Stomach (tissue), 9 donors: ENCODE measurements around the gene GPR87. TPM values are rescaled to one million over a fixed set of nuclear protein-coding genes. Genes with fewer than 3 reads are reported as not detected.

Source experiments
- DNase-seq, 2 donors: peaks; one replicate each; pipeline versions ENCODE4 v3.0.0 to v3.0.0-alpha.2; 2013 to 2019
- H3K27ac ChIP-seq, 5 donors: fragments of 200-600 bp in 4 of 5; sonication (generic) in 4 of 5; one replicate each; pipeline ENCODE4 v1.5.1; 2013 to 2019; ENCODE audit warnings: mild to moderate bottlenecking in 1 of 5, moderate library complexity in 1 of 5
- H3K27me3 ChIP-seq, 3 donors: fragments of 200-600 bp; sonication (generic); one replicate each; pipeline ENCODE4 v1.5.1; 2017 to 2019; ENCODE audit warnings: mixed run types in 1 of 3
- H3K36me3 ChIP-seq, 4 donors: fragments of 200-600 bp; sonication (generic); 1 replicate in 3 of 4; 2 replicates in 1 of 4; pipeline ENCODE4 v1.5.1; 2016 to 2019
- H3K4me1 ChIP-seq, 4 donors: fragments of 200-600 bp; sonication (generic); one replicate each; pipeline ENCODE4 v1.5.1; 2016 to 2019
- H3K4me3 ChIP-seq, 4 donors: fragments of 200-600 bp; sonication (generic) in 3 of 4; one replicate each; pipeline ENCODE4 v1.5.1; 2016 to 2019; ENCODE audit warnings: mild to moderate bottlenecking in 1 of 4
- H3K9me3 ChIP-seq, 4 donors: fragments of 200-600 bp; sonication (generic); one replicate each; pipeline ENCODE4 v1.5.1; 2016 to 2019
- CTCF ChIP-seq, 7 experiments: fragments of 450-650 bp in 4 of 7; fragments of 200-600 bp in 3 of 7; sonication (generic) in 3 of 7; IDR thresholded peaks; one replicate each; pipeline ENCODE4 v1.5.1; 2016 to 2019; ENCODE audit warnings: antibody characterized with exemption in 7 of 7, control low read depth in 2 of 7, mild to moderate bottlenecking in 1 of 7
- EP300 ChIP-seq: sonication (generic); formaldehyde crosslinking; IDR thresholded peaks from one replicate; pipeline ENCODE4 v1.6.1; 2017; ENCODE audit warnings: antibody characterized with exemption
- POLR2A ChIP-seq, 4 donors: fragments of 450-650 bp; IDR thresholded peaks; one replicate each; pipeline ENCODE4 v1.6.1; 2016; ENCODE audit warnings: antibody characterized with exemption in 4 of 4, control low read depth in 2 of 4, mild to moderate bottlenecking in 1 of 4, moderate library complexity in 1 of 4
- POLR2AphosphoS5 ChIP-seq, 3 donors: sonication (generic); formaldehyde crosslinking; IDR thresholded peaks; one replicate each; pipeline ENCODE4 v1.6.1; 2016; ENCODE audit warnings: antibody characterized with exemption in 3 of 3
- WGBS, 5 donors: extraction: QIAGEN DNeasy Blood & Tissue Kit in 3 of 5; methylation state at CpG; one replicate each; pipeline versions ENCODE4 v1.1.5 to v1.1.7; 2013 to 2018; 5-methylcytosine and 5-hydroxymethylcytosine counted together
- intact Hi-C: fragments of 100-400 bp; cut with DNase I; formaldehyde crosslinking; loops from one replicate; pipeline ENCODE4 v1.15.1; 2023; ENCODE audit warnings: low total_unique reads
- polyA plus RNA-seq, 3 donors: library from polyadenylated mRNA; stranded (reverse); fragments of 200-250 nt; gene quantifications; one replicate each; pipeline ENCODE4 v1.2.3, GENCODE V29; 2013
- total RNA-seq, 5 donors: library from RNA; depleted of rRNA; stranded (reverse); fragments of >200 nt; gene quantifications; one replicate each; pipeline versions ENCODE4 v1.1.0 to v1.2.3, GENCODE V29; 2014 to 2016
- donor health status: healthy with polysubstance abuse.
- donor health status: Bipolar disorder and iron deficiency.
- donor health status: healthy.

Gene GPR87
- total and polyA plus RNA-seq, 8 donors, result 0.37 to 32.3 TPM; not detected in 6

DNA sequence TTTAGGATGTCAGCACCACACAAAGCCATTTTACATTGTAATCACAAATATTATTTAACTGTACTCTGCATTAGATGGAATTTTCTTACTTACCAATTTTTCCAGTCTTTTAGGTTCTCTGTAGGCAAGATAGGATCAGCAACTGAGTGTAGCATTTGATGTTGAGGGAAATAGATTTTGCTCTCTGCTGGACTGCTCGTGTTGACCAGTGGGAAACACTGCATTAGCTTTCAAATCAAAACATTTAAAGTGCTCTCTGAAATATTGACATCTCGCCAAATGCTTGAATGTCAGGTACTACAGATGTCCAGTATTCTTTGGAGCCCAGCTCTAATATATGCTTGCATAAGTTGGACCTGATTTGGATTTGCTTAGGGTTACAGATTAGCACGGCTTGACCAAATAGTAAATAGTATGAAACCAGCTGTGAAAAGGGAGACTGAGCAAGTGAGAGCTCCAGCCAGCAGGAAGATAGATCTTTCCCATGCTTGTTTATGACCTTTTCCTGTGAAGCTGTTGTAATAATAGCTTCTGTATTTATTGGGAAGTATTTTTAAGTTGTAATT is 67.8 kb downstream of the GPR87 start:
- TF ChIP-seq POLR2AphosphoS5 (IDR thresholded peaks at IDR 0.05), result no peak
- TF ChIP-seq EP300, result no peak
- TF ChIP-seq CTCF (IDR thresholded peaks at IDR 0.05), result no peak
- TF ChIP-seq POLR2A (IDR thresholded peaks at IDR 0.05), result no peak
- Histone ChIP-seq H3K36me3 (no peaks in the 10 kb centered on the region), H3K27me3 (no peaks in the 10 kb centered on the region), H3K9me3 (peaks cover 0 to 3% (median 0%) of the 10 kb centered on the region in 4 donors), H3K4me3 (peak overlapping the region; percentile 7 to 31 (median 22)), H3K27ac (peak overlapping the region in 4 of 5 donors; percentile 38 to 86 (median 56)), H3K4me1 (peaks cover 0 to 47% (median 27%) of the 10 kb centered on the region in 4 donors)
- no peak for DNase-seq
- WGBS, 5 donors, result 12 to 35% (median 14%) methylated on average over 3 of the region's 3 CpGs
- intact Hi-C loops, result no loop called here

Other genes with a start within 250 kb of the GPR87 start
- gene MED12L, start 231.2 kb downstream of the GPR87 start, total RNA-seq, result 1 to 10 TPM in 2 of 5 donors, under 1 TPM in 2, not detected in 1; 0.14 to 2.9 (median 0.96) TPM
- under 1 TPM in 2 of 3 donors, not detected in 1; 0.06 to 0.10 TPM for gene MED12L, start 231.2 kb downstream of the GPR87 start, polyA plus RNA-seq
- gene GPR171, start 113.6 kb downstream of the GPR87 start, total RNA-seq, result 10 to 100 TPM in 3 of 5 donors, under 1 TPM in 1, not detected in 1; 0.73 to 37.5 (median 20.5) TPM
- gene GPR171, start 113.6 kb downstream of the GPR87 start, polyA plus RNA-seq, result 1 to 10 TPM in 2 of 3 donors, under 1 TPM in 1; 0.44 to 1.4 (median 1.3) TPM
- gene P2RY14, start 38.3 kb downstream of the GPR87 start, total RNA-seq, result 10 to 100 TPM in 3 of 5 donors, 1 to 10 TPM in 2; 1.7 to 43.2 (median 11.6) TPM
- 1 to 10 TPM; 4.8 to 8.6 (median 8.6) TPM for gene P2RY14, start 38.3 kb downstream of the GPR87 start, polyA plus RNA-seq
- gene P2RY13, start 12.7 kb upstream of the GPR87 start, total RNA-seq, result 1 to 10 TPM in 3 of 5 donors, not detected in 2; 1.2 to 1.9 (median 1.3) TPM
- gene P2RY13, start 12.7 kb upstream of the GPR87 start, polyA plus RNA-seq, result under 1 TPM; 0.38 to 0.61 (median 0.50) TPM
- gene P2RY12, start 67.9 kb upstream of the GPR87 start, total RNA-seq, result 1 to 10 TPM in 1 of 5 donors, under 1 TPM in 1, not detected in 3; 0.43 to 4.8 TPM
- under 1 TPM; 0.40 to 0.50 (median 0.46) TPM for gene P2RY12, start 67.9 kb upstream of the GPR87 start, polyA plus RNA-seq
- gene IGSF10, start 144.2 kb upstream of the GPR87 start, total RNA-seq, result 10 to 100 TPM in 1 of 5 donors, under 1 TPM in 3, not detected in 1; under 0.01 to 11.9 (median 0.43) TPM
- under 1 TPM; 0.15 to 0.93 (median 0.19) TPM for gene IGSF10, start 144.2 kb upstream of the GPR87 start, polyA plus RNA-seq